Activated gamma-delta T cell treated with anti-CD3 and anti-CD28 coated beads, Interleukin-2, amount 50 U/mL, for 16 hours (primary cell): ENCODE results near the gene METTL6.
"Not testable (repeated sequence)": the region's sequence is repeated elsewhere in the genome, so short reads cannot be mapped to it uniquely, and the experiment has no call there.

Experiments used
- DNase-seq: peaks from one replicate; pipeline ENCODE4 v3.0.0-alpha.2; 2020; ENCODE audit warnings: low read depth

METTL6 gene

GRCh38 chr3:15364078-15364477 lies 63.3 kb downstream of the METTL6 start:
- not testable (repeated sequence) for DNase-seq

- DNase-seq: no peak
Measured at GRCh38 chr3:15361494-15362214, 65.7 kb downstream of the METTL6 start.

- DNase-seq: no peak
Measured at GRCh38 chr3:15360788-15361493, 66.4 kb downstream of the METTL6 start.
